Superior temporal gyrus (tissue), 1 donor: ENCODE results near the gene GREB1.

Source experiments
- DNase-seq: peaks from one replicate; pipeline ENCODE4 v3.0.0-alpha.2; 2016; ENCODE audit errors: extremely low spot score

GREB1 gene

GRCh38 chr2:11612553-11613215 lies 78.8 kb downstream of the GREB1 start:
- DNase-seq = no peak

GRCh38 chr2:11613297-11613696 lies 79.5 kb downstream of the GREB1 start:
- DNase-seq = no peak

GRCh38 chr2:11615209-11615608 lies 81.4 kb downstream of the GREB1 start:
- DNase-seq = no peak

GRCh38 chr2:11616097-11616687 lies 82.3 kb downstream of the GREB1 start:
- no peak for DNase-seq

- DNase-seq = no peak
Measured at GRCh38 chr2:11616851-11617415, 83.1 kb downstream of the GREB1 start.

GRCh38 chr2:11617527-11617926 lies 83.7 kb downstream of the GREB1 start:
- DNase-seq = no peak

- DNase-seq = no peak
Measured at GRCh38 chr2:11617984-11618707, 84.3 kb downstream of the GREB1 start.

GRCh38 chr2:11618708-11619062 lies 84.8 kb downstream of the GREB1 start:
- DNase-seq = no peak

GRCh38 chr2:11621410-11621809 lies 87.6 kb downstream of the GREB1 start:
- no peak for DNase-seq

GRCh38 chr2:11622611-11623010 lies 88.8 kb downstream of the GREB1 start:
- DNase-seq = no peak

GRCh38 chr2:11624893-11625292 lies 91.0 kb downstream of the GREB1 start:
- DNase-seq = no peak

- DNase-seq = no peak
Measured at GRCh38 chr2:11625671-11626070, 91.8 kb downstream of the GREB1 start.

- DNase-seq = no peak
Measured at GRCh38 chr2:11628675-11629074, 94.8 kb downstream of the GREB1 start.

GRCh38 chr2:11629215-11629614 lies 95.4 kb downstream of the GREB1 start:
- no peak for DNase-seq

GRCh38 chr2:11629851-11630250 lies 96.0 kb downstream of the GREB1 start:
- DNase-seq = no peak

GRCh38 chr2:11630855-11631254 lies 97.0 kb downstream of the GREB1 start:
- no peak for DNase-seq

- no peak for DNase-seq
Measured at GRCh38 chr2:11631462-11631861, 97.6 kb downstream of the GREB1 start.

- DNase-seq = no peak
Measured at GRCh38 chr2:11633923-11634478, 100.2 kb downstream of the GREB1 start.

- no peak for DNase-seq
Measured at GRCh38 chr2:11634584-11634983, 100.7 kb downstream of the GREB1 start.

- DNase-seq = no peak
Measured at GRCh38 chr2:11635141-11635540, 101.3 kb downstream of the GREB1 start.

- DNase-seq = no peak
Measured at GRCh38 chr2:11636593-11637295, 102.9 kb downstream of the GREB1 start.

GRCh38 chr2:11637546-11637945 lies 103.7 kb downstream of the GREB1 start:
- no peak for DNase-seq
